Lower leg skin (tissue), 4 donors: ENCODE measurements around the gene LCE7A. TPM values are rescaled to one million over a fixed set of nuclear protein-coding genes. Genes with fewer than 3 reads are reported as not detected.

ENCODE experiments used
- DNase-seq, 2 donors: peaks; one replicate each; pipeline ENCODE4 v3.0.0-alpha.2; 2019; ENCODE audit warnings: low spot score in 2 of 2
- H3K4me3 ChIP-seq: fragments of 200-600 bp; sonication (generic); 2 replicates; pipeline ENCODE4 v1.5.1; 2017; ENCODE audit warnings: mild to moderate bottlenecking, low read depth; ENCODE audit not compliant: poor library complexity, severe bottlenecking
- POLR2A ChIP-seq, 2 donors: fragments of 450-650 bp; IDR thresholded peaks; one replicate each; pipeline ENCODE4 v1.6.1; 2016 to 2017; ENCODE audit warnings: antibody characterized with exemption in 2 of 2, mild to moderate bottlenecking in 1 of 2, moderate library complexity in 1 of 2
- WGBS, 2 donors: methylation state at CpG; one replicate each; pipeline ENCODE4 v1.1.5; 2018; 5-methylcytosine and 5-hydroxymethylcytosine counted together
- intact Hi-C: fragments of 100-400 bp; cut with DNase I; formaldehyde crosslinking; loops from one replicate; pipeline ENCODE4 v1.15.0; 2023; ENCODE audit warnings: low total_unique reads
- total RNA-seq, 4 donors: library from RNA; depleted of rRNA; stranded (reverse); fragments of >200 nt; gene quantifications; one replicate each; pipeline ENCODE4 v1.1.0, GENCODE V29; 2016
- TF ChIP-seq, protein P1 (sequence below), 3 donors: fragments of 450-650 bp; IDR thresholded peaks; one replicate each; pipeline ENCODE4 v1.5.1; 2016; ENCODE audit warnings: antibody characterized with exemption in 3 of 3, mild to moderate bottlenecking in 3 of 3, moderate library complexity in 2 of 3

The LCE7A gene
- total RNA-seq, 4 donors from 2014 or later = 5.1 TPM; not detected in 3

DNA sequence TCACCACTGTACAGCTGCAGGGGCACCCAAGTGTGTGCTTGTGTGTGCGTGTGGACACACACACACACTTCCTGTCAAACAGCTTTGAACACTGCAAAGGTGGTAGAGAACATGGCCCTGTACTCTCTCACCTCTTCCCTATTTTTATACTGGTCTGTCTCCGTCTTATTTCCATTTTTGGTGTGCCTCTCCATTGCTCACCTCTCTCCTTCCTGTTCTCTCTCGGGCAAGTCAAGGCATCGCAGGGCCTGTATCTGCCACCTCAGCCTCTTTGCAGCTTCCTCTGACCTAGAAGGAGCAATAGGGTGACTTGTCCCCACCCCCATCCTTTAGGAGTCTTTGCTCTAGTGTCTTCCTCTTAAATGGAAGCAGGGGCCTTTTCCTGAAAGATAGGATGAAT is 20.5 kb downstream of the LCE7A start:
- intact Hi-C loops = no loop called here
- WGBS, 2 donors = 48 to 53% methylated on average over 4 of the region's 4 CpGs
- no peak for DNase-seq

DNA sequence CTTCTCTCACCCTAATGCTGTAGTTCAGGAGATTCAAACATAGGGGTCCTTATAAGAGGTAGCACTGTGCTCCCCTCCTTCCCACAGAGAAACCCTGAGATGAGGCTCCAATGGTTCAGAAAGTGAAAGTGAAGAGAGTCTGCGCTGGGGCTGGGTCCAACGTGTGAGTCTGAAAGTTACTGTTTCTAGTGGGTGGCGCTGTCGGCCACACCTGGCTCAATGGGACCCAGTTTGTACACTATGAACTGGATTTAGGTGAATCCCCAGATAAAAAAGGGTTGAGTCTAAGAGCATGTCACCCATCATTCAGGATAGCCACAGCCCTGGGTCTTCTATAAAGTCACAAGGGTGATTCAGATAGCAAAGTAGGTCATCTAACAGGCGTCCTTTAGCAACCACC is 21.1 kb downstream of the LCE7A start:
- H3K4me3 ChIP-seq = no peak overlapping the region
- no peak for TF ChIP-seq POLR2A (IDR thresholded peaks at IDR 0.05)
- TF ChIP-seq, protein P1, sequence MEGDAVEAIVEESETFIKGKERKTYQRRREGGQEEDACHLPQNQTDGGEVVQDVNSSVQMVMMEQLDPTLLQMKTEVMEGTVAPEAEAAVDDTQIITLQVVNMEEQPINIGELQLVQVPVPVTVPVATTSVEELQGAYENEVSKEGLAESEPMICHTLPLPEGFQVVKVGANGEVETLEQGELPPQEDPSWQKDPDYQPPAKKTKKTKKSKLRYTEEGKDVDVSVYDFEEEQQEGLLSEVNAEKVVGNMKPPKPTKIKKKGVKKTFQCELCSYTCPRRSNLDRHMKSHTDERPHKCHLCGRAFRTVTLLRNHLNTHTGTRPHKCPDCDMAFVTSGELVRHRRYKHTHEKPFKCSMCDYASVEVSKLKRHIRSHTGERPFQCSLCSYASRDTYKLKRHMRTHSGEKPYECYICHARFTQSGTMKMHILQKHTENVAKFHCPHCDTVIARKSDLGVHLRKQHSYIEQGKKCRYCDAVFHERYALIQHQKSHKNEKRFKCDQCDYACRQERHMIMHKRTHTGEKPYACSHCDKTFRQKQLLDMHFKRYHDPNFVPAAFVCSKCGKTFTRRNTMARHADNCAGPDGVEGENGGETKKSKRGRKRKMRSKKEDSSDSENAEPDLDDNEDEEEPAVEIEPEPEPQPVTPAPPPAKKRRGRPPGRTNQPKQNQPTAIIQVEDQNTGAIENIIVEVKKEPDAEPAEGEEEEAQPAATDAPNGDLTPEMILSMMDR (IDR thresholded peaks at IDR 0.05) = no peak
- intact Hi-C loops = no loop called here
- DNase-seq = no peak
- 40 to 74% methylated on average over 5 of the region's 5 CpGs for WGBS, 2 donors

More for the DNA sequence above, 20.5 kb downstream of the LCE7A start:
- H3K4me3 ChIP-seq = no peak overlapping the region
- TF ChIP-seq, protein P1 (IDR thresholded peaks at IDR 0.05) = no peak
- no peak for TF ChIP-seq POLR2A (IDR thresholded peaks at IDR 0.05)

DNA sequence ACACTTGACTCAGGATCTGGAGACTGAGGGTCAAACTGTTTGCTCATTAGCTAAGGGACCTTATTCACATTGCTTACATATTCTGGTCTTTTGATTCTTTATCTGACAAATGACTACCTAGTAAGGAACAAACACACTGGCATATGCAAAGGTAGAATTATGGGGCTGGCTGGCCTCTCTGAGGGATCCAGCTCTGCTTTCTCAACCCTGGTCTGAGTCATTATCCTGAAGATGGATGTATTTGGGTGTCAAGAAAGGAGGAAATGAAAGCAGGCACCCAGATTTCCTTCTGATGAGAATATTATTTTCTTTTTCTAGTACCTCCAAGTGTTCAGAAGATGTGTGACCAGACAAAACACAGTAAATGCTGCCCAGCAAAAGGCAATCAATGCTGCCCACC is 24.3 kb downstream of the LCE7A start:
- no peak for TF ChIP-seq POLR2A (IDR thresholded peaks at IDR 0.05)
- TF ChIP-seq, protein P1 (IDR thresholded peaks at IDR 0.05) = no peak
- no peak overlapping the region for H3K4me3 ChIP-seq
- intact Hi-C loops = no loop called here
- no peak for DNase-seq

DNA sequence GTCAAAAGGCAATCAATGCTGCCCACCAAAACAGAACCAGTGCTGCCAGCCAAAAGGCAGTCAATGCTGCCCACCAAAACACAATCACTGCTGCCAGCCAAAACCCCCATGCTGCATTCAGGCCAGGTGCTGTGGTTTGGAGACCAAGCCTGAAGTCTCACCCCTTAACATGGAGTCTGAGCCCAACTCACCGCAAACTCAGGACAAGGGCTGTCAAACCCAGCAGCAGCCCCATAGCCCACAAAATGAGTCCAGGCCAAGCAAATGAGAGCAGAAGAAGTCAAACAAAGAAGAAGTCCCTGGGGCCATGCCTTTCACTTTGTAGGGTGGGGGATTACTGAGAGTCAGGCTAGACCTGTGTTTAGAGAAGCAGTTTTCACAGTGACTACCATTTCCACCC is 24.7 kb downstream of the LCE7A start:
- no peak overlapping the region for H3K4me3 ChIP-seq
- 73 to 93% methylated on average over 1 of the region's 1 CpG for WGBS, 2 donors
- intact Hi-C loops = no loop called here
- TF ChIP-seq, protein P1 (IDR thresholded peaks at IDR 0.05) = no peak
- no peak for TF ChIP-seq POLR2A (IDR thresholded peaks at IDR 0.05)
- DNase-seq = no peak

DNA sequence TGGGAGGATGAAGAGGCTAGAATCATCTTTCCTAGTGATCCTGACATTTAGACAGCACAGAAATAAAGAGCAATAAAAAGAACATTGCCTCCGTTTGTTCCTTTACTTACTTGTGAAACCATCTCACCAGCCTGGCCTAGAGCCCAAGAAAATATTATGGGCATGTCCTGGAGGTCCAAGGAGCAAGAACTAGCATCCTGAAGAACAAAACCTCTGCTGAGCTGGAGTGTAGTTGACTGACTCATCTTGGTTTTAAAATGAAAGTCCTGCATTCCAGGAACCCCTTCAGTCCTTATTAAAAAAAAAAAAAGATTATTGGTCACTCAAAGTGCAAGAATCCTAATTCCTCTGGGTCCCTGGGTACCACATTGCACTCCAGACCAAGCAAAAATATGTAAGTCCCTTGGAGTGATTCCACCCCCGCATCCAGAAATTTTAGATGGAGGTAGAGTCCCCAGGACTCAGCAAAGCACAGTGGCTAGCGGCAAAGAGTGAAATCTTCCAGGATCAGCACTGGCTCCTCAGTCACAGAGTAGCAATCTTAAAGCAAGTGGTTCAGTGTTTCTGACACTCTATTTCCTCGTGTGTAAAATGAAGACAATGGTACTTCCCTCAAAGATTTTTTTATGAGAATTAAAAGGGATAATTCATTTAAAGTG is 25.3 kb downstream of the LCE7A start:
- no peak overlapping the region for H3K4me3 ChIP-seq
- DNase-seq = peak in 1 of 2 donors; percentile 50
- intact Hi-C loops = no loop called here
- WGBS, 2 donors = 64 to 73% methylated on average over 4 of the region's 4 CpGs
- TF ChIP-seq POLR2A (IDR thresholded peaks at IDR 0.05) = no peak
- TF ChIP-seq, protein P1 (IDR thresholded peaks at IDR 0.05) = no peak

DNA sequence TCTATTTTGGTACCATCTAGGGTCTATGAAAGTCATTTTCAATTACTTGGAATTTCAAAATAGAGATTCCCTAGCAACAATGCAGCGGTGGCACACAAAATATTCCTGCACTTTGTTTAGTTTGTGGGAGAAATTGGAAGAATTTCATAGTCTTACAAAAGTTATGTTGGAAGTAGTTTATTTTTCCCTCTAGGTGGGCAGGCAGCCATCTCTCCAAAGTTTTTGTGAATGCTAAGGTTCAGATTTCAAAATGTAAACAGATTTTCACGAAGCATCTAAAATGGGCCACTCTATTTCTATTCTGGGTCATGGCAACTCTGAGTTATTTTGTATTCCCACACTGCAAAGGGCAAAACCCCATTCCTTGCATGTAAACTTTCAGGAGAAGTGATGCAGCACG is 26.3 kb downstream of the LCE7A start:
- DNase-seq = no peak
- intact Hi-C loops = no loop called here
- WGBS, 2 donors = 34 to 45% methylated on average over 3 of the region's 3 CpGs
- H3K4me3 ChIP-seq = no peak overlapping the region
- no peak for TF ChIP-seq POLR2A (IDR thresholded peaks at IDR 0.05)
- TF ChIP-seq, protein P1 (IDR thresholded peaks at IDR 0.05) = no peak
